GM21367 (cell line): Measurements from ENCODE around the gene DOCK8.
A peak's percentile ranks its signal among the peaks of the same experiment; 100 is the strongest.

ENCODE experiments used
- ATAC-seq: cut with Tn5 transposase; IDR thresholded peaks from one replicate; pipeline ENCODE4 v1.9.1; 2021; ENCODE audit not compliant: unreplicated experiment

Gene DOCK8

DNA sequence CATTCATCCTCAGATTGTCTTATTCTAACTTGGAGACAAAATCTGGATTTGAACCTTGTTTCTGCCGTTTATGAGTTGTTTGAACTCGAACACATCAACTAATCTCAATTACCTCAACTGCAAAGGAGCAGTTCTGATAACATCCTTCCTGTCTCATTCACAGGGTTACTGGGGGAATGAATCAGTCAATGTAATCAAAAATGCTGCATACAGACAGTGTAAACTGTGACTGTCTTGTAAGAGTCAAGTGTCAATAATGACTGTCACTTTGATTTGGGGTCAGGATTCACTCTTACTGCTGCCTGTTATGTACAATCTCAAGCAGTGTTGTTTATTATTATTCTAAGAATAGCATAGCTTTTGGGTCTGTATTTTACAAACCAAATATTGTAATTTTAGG, 273.8 kb downstream of the DOCK8 start:
- no peak for ATAC-seq

DNA sequence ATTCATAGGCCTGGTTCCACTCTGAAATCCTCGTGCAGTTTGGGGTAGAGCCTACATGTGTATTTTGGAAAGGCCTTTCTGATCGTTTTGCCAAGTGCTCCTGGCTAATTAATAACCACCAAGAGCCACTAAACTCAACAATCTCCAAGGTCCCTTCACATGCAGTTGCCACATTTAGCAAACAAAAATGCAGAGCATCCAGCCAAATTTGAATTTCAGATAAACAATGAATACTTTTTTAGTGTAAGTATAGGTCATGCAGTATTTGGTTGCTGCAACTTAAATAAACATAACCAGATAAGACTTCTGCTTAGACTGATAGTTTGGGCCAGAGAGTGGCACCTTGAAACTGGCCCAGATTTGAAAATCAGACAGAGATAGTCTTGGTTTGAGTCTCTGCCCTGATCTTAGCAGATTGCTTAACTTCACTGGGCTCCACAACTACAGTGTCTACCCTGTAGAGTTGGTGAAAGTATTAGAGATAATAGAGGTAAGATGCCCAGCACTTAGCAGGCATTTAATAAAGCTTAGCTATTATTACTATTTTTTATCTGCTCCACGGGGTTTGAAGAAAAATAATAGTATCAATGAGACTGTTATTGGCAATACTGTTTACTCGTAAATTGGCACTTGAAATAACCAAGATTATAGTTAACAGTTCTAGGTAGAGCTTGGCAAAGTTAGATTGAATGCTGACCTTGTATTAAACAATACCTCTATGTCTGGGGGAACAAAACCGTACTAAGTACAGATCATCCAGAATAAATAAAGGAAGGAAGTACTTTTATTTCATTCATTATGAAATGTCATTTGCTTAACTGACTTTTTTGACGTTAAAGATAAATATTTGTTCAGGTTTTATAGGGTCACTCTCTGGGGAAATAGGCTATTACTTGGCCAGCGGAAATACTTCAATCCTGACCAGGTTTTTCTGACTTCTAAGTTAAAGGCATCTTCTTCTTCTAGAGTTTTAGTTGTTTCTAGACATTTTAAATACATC, 274.8 kb downstream of the DOCK8 start:
- no peak for ATAC-seq

DNA sequence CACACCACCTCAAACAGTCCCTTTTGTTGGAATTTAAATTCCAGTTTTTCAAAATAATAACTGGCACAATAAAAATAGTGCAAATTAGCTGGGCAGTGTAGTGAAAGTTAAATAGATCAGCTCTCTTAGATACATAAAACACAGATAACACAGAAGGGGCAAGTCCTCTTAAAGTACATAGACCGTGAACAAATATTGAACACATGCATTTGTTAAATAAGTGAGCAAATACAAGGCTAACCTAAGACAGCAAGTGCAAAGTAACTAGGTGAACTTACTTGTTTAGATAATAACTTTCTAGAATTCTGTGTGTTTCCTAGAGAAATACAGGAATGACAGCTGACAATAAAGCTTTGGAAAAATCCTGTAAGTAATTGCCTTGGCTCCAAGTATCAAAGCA, 280.1 kb downstream of the DOCK8 start:
- ATAC-seq: no peak

GRCh38 chr9:495739-496138, 281.1 kb downstream of the DOCK8 start:
- no peak for ATAC-seq

DNA sequence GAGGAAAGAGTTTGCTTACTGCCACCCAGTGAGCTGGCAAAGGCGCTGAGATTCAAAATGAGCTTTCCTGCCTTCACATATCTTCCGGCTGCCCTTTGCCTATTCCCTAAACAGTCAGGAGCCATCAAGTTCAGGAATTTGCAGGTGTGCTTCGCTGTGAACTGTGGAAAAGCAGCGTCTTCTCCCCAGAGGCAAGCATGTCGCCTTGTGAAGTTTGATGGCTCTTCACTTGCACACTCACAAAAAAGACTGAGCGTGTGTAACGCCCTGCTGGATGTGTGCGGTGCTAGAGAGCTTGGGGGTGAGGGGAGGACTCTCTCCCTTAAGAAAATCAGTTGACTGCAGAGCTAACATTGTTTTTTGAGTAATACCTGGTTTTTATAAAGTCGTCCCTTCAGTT, 288.7 kb downstream of the DOCK8 start:
- ATAC-seq: no peak

GRCh38 chr9:503881-504852, 289.5 kb downstream of the DOCK8 start, which contains the start of gene KANK1:
TSS of gene KANK1 (plus strand) at chr9:504695.
- peak; percentile 91 for ATAC-seq

DNA sequence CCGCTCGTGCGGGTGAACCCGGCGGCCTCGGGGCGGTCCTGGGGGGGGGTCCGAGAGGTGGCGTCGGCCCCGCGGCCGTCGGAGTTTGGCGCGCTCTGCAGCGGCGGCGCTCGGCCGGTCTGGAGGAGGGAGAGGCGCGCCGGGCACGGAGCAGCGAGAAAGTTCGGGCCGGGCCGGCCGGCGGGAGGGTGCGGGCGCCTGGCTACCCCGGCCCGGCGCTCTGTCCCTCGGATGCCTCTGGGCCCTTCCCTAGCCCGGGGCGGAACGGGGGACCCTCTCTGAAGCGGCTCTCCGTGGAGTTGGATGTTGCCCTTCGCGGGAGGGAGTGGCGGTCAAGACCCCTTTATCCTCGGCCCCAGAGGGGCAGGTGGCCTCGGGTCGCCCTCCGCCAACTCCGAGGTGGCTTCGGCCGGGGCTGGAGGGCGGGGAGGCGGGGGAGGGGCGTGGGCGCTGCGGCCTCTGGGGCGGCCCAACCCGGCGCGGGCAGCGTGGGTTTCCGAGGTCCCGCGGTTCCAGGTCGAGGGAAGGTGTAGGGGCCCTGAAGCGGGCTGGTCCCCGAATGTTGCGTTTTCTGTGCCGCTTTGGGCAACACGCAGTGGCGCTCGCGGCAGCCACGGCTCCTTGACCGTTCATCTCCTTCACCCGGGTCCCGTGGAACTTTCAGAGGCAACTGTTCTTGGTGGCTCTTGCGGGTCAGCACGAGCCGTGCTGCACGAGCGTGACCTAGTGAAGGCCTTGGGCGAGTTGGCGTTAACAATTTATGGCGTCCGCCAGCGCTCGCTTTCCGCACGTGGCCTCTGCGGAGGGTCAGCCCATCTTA, 290.5 kb downstream of the DOCK8 start:
- peak; percentile 16 for ATAC-seq

DNA sequence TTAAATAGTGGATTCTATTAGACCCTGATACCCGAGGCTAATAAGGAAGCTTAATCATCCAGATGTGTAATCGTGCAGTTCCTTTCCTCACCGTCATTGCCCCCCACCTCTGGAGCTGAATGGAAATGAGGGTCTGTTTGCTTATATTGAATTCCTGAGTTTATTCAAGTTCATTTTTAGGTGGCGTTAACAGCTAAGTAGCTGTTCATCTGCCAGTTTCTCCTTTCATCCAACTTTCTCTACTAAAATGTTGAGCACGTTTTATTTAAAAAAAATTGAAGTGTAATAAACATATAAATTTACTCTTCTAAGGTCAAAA, 291.0 kb downstream of the DOCK8 start:
- no peak for ATAC-seq

GRCh38 chr9:506281-506680, 291.6 kb downstream of the DOCK8 start:
- no peak for ATAC-seq

DNA sequence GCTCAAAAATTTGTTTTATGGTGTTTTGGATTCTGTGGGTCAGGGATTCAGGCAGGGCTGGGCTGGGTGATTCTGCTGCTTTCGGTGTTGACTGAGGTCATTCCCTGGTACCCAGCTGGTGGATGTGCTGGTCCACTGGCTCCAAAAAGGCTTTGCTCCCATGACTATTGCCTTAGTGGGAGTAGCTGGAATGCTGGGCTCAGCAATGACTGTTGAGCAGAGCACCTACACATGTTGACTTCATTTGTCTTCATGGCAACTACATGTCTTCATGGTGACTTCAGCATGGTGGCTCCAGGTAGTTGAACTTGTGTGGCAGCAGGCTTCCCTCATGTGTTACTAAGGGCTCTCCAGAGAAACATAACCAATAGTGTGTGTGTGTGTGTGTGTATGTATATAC, 297.2 kb downstream of the DOCK8 start:
- ATAC-seq: no peak

GRCh38 chr9:512555-513272, 298.0 kb downstream of the DOCK8 start:
- ATAC-seq: no peak
